Memory B cell (primary cell): Measurements from ENCODE around the gene OR8B2.

Experiments
- ATAC-seq: fragments of 150-1000 bp; cut with Tn5 transposase; 2 replicates; pipeline ENCODE4 v1.10.0; 2021; ENCODE audit warnings: low read depth, mild to moderate bottlenecking, moderate library complexity
- DNase-seq, 2 donors: peaks; one replicate each; pipeline ENCODE4 v3.0.0; 2022; ENCODE audit warnings: low spot score in 2 of 2
- H3K27ac Mint-ChIP-seq: one replicate; pipeline ENCODE4 v1.8.0; 2022; ENCODE audit warnings: mild to moderate bottlenecking, moderate library complexity, mixed read lengths
- H3K27me3 Mint-ChIP-seq: one replicate; pipeline ENCODE4 v1.8.0; 2022; ENCODE audit warnings: mixed read lengths
- H3K36me3 Mint-ChIP-seq: one replicate; pipeline ENCODE4 v1.8.0; 2022; ENCODE audit warnings: mild to moderate bottlenecking, mixed read lengths
- H3K4me1 Mint-ChIP-seq: one replicate; pipeline ENCODE4 v1.8.0; 2022; ENCODE audit warnings: mixed read lengths
- H3K4me3 Mint-ChIP-seq: one replicate; pipeline ENCODE4 v1.8.0; 2022; ENCODE audit warnings: mild to moderate bottlenecking, moderate library complexity, mixed read lengths
- H3K9me3 Mint-ChIP-seq: one replicate; pipeline ENCODE4 v1.8.0; 2022; ENCODE audit warnings: mixed read lengths

OR8B2 gene

DNA sequence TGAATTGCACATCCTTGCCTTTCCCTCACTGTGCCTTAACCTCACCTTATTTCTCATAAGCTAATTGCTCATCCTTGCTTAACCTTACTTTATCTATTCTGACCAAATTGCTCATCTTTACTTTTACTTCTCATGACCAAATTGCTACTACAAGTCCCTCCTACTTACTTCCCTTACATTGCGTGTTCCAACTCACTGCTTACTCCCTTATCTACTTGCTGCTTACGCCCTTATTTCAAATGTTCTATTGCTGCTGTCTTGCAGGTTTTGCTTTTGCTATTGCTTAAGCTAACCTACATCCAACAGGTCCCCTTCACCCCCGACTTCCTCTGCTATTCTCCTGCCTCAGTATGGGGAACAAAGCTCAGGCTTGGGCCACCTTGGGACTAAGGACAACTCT lies 8.0 kb downstream of the OR8B2 start:
- H3K27ac Mint-ChIP-seq, result no peak overlapping the region
- H3K4me3 Mint-ChIP-seq, result no peak overlapping the region
- no peaks in the 10 kb centered on the region for H3K36me3 Mint-ChIP-seq
- no peaks in the 10 kb centered on the region for H3K27me3 Mint-ChIP-seq
- H3K9me3 Mint-ChIP-seq, result no peaks in the 10 kb centered on the region
- no peak for ATAC-seq
- no peaks in the 10 kb centered on the region for H3K4me1 Mint-ChIP-seq
- no peak for DNase-seq

DNA sequence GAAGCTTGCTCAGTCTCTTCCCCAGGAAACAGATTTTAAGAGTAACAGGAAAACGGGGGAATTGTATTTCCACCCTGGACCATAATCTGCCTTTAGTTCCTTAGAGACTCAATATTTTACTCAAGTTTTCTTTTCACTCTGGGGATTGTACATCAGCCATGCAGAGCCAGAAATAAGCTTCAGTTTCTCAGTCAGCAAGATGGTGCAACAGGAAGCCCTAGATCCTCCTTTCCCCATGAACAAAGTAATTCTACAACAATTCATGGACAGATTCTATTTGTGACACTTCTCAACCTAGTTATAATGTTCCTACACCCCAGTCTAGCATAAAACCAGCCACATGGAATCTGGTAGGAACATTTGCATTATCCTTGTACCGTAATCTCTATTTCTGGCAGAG lies 24.7 kb downstream of the OR8B2 start:
- ATAC-seq (no peak), DNase-seq (no peak)
- Mint-ChIP-seq H3K4me3 (no peak overlapping the region), H3K27ac (no peak overlapping the region), H3K27me3 (no peaks in the 10 kb centered on the region), H3K9me3 (peaks cover 3% of the 10 kb centered on the region), H3K4me1 (peaks cover 3% of the 10 kb centered on the region), H3K36me3 (no peaks in the 10 kb centered on the region)

DNA sequence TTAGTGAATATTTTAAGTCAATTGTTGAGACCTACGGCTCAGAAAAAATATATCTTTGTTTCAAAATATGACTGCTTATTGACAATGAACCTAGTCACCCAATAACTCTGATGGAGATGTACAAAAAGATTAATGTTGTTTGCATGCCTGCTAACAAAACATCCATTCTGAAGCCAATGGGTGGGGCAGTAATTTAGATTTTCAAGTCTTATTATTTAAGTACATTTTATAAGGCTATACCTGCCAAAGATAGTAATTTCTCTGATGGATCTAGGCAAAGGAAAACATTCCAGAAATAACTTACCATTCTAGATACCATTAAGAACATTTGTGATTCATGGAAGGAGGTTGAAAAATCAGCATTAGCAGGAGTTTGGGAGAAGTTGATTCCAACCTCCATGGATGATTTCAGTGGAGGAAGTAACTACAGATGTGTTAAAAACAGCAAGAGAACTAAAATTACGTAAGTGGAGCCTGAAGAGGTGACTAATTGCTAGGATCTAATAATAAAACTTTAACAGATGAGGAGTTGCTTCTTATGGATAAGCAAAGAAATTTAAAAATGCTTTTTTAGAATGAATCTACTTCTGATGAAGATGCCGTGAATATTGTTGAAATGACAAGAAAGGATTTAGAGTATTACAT lies 37.9 kb downstream of the OR8B2 start:
- Mint-ChIP-seq H3K36me3 (no peaks in the 10 kb centered on the region), H3K27me3 (peaks cover 2% of the 10 kb centered on the region), H3K4me3 (no peak overlapping the region), H3K27ac (no peak overlapping the region), H3K4me1 (no peaks in the 10 kb centered on the region), H3K9me3 (peaks cover 2% of the 10 kb centered on the region)
- DNase-seq (no peak), ATAC-seq (no peak)

DNA sequence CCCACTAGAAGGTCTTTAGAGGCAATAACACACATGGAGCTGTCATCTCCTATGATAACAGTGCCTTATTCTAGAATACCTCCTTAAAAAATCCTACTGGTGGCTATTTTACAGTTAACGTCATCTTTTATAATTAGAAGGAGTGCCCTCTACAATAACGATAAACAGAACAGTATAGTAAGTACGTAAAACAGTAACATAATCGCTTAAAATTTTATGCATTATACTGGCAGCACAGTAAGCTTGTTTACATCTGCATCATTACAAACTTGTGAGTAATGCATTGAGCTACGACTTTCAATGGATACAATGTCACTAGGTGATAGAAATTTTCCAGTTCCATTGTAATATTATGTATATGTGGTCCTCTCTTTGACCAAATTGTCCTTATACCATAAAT lies 40.0 kb downstream of the OR8B2 start:
- Mint-ChIP-seq H3K27ac (no peak overlapping the region), H3K36me3 (no peaks in the 10 kb centered on the region), H3K4me1 (peaks cover 4% of the 10 kb centered on the region), H3K4me3 (no peak overlapping the region), H3K9me3 (peaks cover 2% of the 10 kb centered on the region), H3K27me3 (peaks cover 2% of the 10 kb centered on the region)
- ATAC-seq, result no peak
- no peak for DNase-seq

DNA sequence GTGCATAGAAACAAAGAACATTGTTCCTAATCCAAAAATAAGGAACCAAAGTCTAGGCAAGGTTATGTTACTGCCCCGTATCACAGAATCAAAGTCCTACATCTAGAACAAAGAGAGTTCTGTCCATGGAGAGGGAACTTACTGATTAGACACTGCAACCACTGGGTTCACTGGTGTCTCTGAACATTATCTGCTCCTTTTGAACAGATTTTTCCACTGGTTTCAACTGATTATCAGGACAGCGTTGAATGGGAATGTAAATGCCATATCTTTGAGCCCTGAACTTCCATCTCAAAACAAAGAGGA lies 44.2 kb downstream of the OR8B2 start:
- no peak overlapping the region for H3K27ac Mint-ChIP-seq
- H3K27me3 Mint-ChIP-seq, result no peaks in the 10 kb centered on the region
- no peaks in the 10 kb centered on the region for H3K9me3 Mint-ChIP-seq
- peaks cover 10% of the 10 kb centered on the region for H3K4me1 Mint-ChIP-seq
- H3K36me3 Mint-ChIP-seq, result no peaks in the 10 kb centered on the region
- DNase-seq (no peak), ATAC-seq (no peak)
- no peak overlapping the region for H3K4me3 Mint-ChIP-seq

DNA sequence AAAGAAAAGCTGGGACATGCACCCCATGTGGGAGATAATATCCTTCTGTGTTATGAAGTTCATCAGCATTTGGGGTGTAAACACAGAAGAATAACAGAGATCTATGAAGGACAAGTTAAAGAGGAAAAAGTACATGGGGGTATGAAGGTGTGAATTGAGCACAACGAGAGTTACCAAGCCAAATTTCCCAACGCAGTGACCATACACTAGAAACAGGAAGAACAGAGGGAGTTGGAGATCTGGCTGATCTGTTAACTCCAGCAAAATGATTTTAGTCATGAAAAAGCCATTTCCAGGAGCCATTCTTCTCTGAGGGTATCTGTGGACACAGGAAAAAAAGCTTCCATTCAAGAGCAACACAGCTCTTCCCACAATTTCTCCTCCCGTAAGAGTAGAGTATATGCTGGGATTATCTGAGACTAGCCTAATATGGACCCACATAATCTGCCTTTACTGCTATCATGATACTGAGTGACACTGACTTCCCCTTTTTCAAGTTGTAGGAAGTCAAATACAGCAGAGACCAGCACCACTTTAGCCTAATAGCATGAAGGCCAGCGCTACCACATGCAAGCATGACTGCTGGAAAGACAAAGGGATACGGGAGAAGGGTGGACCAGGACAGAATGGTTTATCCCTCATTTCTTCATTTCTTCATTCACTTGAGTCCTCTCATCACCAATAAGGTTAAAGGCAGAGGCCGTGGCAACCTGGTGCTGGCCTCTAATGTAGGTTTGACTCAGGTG lies 44.7 kb downstream of the OR8B2 start:
- no peak overlapping the region for H3K4me3 Mint-ChIP-seq
- H3K36me3 Mint-ChIP-seq, result no peaks in the 10 kb centered on the region
- H3K9me3 Mint-ChIP-seq, result no peaks in the 10 kb centered on the region
- no peak overlapping the region for H3K27ac Mint-ChIP-seq
- DNase-seq (no peak), ATAC-seq (peak; percentile 53)
- H3K4me1 Mint-ChIP-seq, result peaks cover 10% of the 10 kb centered on the region
- no peaks in the 10 kb centered on the region for H3K27me3 Mint-ChIP-seq
